ENCODE data around the gene CEP68.
"Not testable (repeated sequence)": the region's sequence is repeated elsewhere in the genome, so short reads cannot be mapped to it uniquely, and the experiment has no call there.

The CEP68 gene

GRCh38 chr2:65093211-65093610, 37.0 kb downstream of the CEP68 start:
- DNase-seq: no peak

- no peak for DNase-seq
These were observed 40.7 kb downstream of the CEP68 start for GRCh38 chr2:65096948-65097347.

GRCh38 chr2:65097844-65098243, 41.6 kb downstream of the CEP68 start:
- DNase-seq: no peak

GRCh38 chr2:65098741-65099140, 42.5 kb downstream of the CEP68 start:
- no peak for DNase-seq

- DNase-seq: no peak
These were observed 44.9 kb downstream of the CEP68 start for GRCh38 chr2:65101071-65101470.

- no peak for DNase-seq
These were observed 46.9 kb downstream of the CEP68 start for GRCh38 chr2:65103013-65103715.

- no peak for DNase-seq
These were observed 51.3 kb downstream of the CEP68 start for GRCh38 chr2:65107530-65107929.

GRCh38 chr2:65108780-65109179, 52.6 kb downstream of the CEP68 start:
- no peak for DNase-seq

GRCh38 chr2:65112633-65113032, 56.4 kb downstream of the CEP68 start:
- no peak for DNase-seq

GRCh38 chr2:65113229-65113628, 57.0 kb downstream of the CEP68 start:
- no peak for DNase-seq

GRCh38 chr2:65113816-65114215, 57.6 kb downstream of the CEP68 start:
- DNase-seq: no peak

GRCh38 chr2:65114921-65115320, 58.7 kb downstream of the CEP68 start:
- no peak for DNase-seq

GRCh38 chr2:65116645-65117044, 60.4 kb downstream of the CEP68 start:
- DNase-seq: no peak

GRCh38 chr2:65120990-65121693, 64.9 kb downstream of the CEP68 start:
- no peak for DNase-seq

- no peak for DNase-seq
These were observed 66.1 kb downstream of the CEP68 start for GRCh38 chr2:65122313-65122712.

GRCh38 chr2:65125457-65125856, 69.2 kb downstream of the CEP68 start:
- not testable (repeated sequence) for DNase-seq

GRCh38 chr2:65128297-65129190, 72.3 kb downstream of the CEP68 start:
- peak; percentile 19 for DNase-seq

GRCh38 chr2:65129286-65129825, 73.1 kb downstream of the CEP68 start:
- no peak for DNase-seq

- peak; percentile 99 for DNase-seq
These were observed 73.8 kb downstream of the CEP68 start, which contains the start of gene RAB1A for GRCh38 chr2:65129826-65130663. TSS of gene RAB1A (minus strand) at chr2:65130106. CDS start at chr2:65129915, 191 bp downstream.

GRCh38 chr2:65130664-65131175, 74.5 kb downstream of the CEP68 start:
- DNase-seq: no peak

GRCh38 chr2:65132930-65133329, 76.7 kb downstream of the CEP68 start:
- DNase-seq: not testable (repeated sequence)

- DNase-seq: no peak
These were observed 77.4 kb downstream of the CEP68 start for GRCh38 chr2:65133626-65134025.

Data from CD4-positive, alpha-beta T cell treated with Interleukin-17A for 1 hour (primary cell).